Kidney (tissue), 14 donors: ENCODE measurements around the gene ATP6V1A. TPM values are rescaled to one million over a fixed set of nuclear protein-coding genes. Genes with fewer than 3 reads are reported as not detected.

ENCODE experiments used
- DNase-seq, 5 donors: peaks; one replicate each; pipeline ENCODE4 v3.0.0-alpha.2; 2013 to 2020
- FAIRE-seq: peaks from 2 replicates; lab custom pipeline; 2012; peaks lifted over from hg19 to GRCh38; lab: Jason Lieb, UNC
- H3K27ac ChIP-seq, 2 donors: one replicate each; pipeline ENCODE4 v1.7.0; 2013; ENCODE audit warnings: low read depth in 2 of 2, low read length in 2 of 2, inconsistent platforms in 1 of 2
- H3K27me3 ChIP-seq: one replicate; pipeline ENCODE4 v1.7.1; 2013; ENCODE audit warnings: low read length, inconsistent platforms; ENCODE audit not compliant: control insufficient read depth, insufficient read depth
- H3K36me3 ChIP-seq, 3 donors: one replicate each; pipeline versions ENCODE4 v1.7.0 to v1.7.1; 2013; ENCODE audit warnings: low read length in 3 of 3, control low read depth in 1 of 3, inconsistent platforms in 1 of 3; ENCODE audit not compliant: insufficient read depth in 3 of 3, control insufficient read depth in 2 of 3
- H3K4me1 ChIP-seq, 3 donors: one replicate each; pipeline versions ENCODE4 v1.7.0 to v1.7.1; 2013; ENCODE audit warnings: low read length in 3 of 3, inconsistent platforms in 1 of 3, low read depth in 1 of 3; ENCODE audit not compliant: control insufficient read depth in 2 of 3, insufficient read depth in 2 of 3
- H3K4me3 ChIP-seq, 3 donors: one replicate each; pipeline versions ENCODE4 v1.7.0 to v1.8.1; 2013; ENCODE audit warnings: low read length in 3 of 3, control low read depth in 1 of 3, inconsistent platforms in 1 of 3
- H3K9ac ChIP-seq, 3 donors: one replicate each; pipeline versions ENCODE4 v1.7.0 to v1.7.1; 2013; ENCODE audit warnings: low read length in 3 of 3, control low read depth in 1 of 3, inconsistent platforms in 1 of 3
- H3K9me3 ChIP-seq, 3 donors: one replicate each; pipeline versions ENCODE4 v1.7.0 to v1.7.1; 2013; ENCODE audit warnings: low read length in 3 of 3, control low read depth in 1 of 3, inconsistent platforms in 1 of 3; ENCODE audit not compliant: control insufficient read depth in 2 of 3, insufficient read depth in 1 of 3
- CTCF ChIP-seq: IDR thresholded peaks from 3 replicates; pipeline ENCODE4 v1.5.1; 2012; ENCODE audit warnings: mild to moderate bottlenecking, moderate library complexity, borderline replicate concordance; ENCODE audit not compliant: insufficient read depth; ENCODE audit errors: extremely low read depth
- intact Hi-C: fragments of 100-400 bp; cut with DNase I; formaldehyde crosslinking; loops from one replicate; pipeline ENCODE4 v1.11.1; 2022
- polyA plus RNA-seq: library from polyadenylated mRNA; stranded (reverse); fragments of 350-450 nt; fragmentation: Illumina TruSeq; extraction: RNeasy Lipid Tissue Mini Kit (QIAGEN cat#74804); gene quantifications from one replicate; pipeline ENCODE4 v1.2.3, GENCODE V29; 2014; ENCODE audit warnings: low read depth, low replicate concordance; ENCODE audit not compliant: insufficient read depth
- total RNA-seq: library from RNA; stranded (reverse); fragmentation: NEBNext Ultra II Directional; extraction: Animal tissue kit (Norgen Biotek cat#: 25700); gene quantifications from one replicate; pipeline ENCODE4 v1.2.1, GENCODE V29; 2021
- donor health status: control.
- donor health status: control.
- donor health status: control.
- donor health status: control.
- donor health status: control.
- donor health status: DM: yes; HTN: yes; CAD: no.
- donor health status: Normal renal cell carcinoma (clear cell type).

Gene ATP6V1A
- total and polyA plus RNA-seq, 2 donors from 2014 or later = 87.1 to 172 TPM

GRCh38 chr3:113829576-113830354 is 82.9 kb downstream of the ATP6V1A start:
- FAIRE-seq (no peak), DNase-seq (no peak)
- no peak overlapping the region for H3K4me3 ChIP-seq
- TF ChIP-seq CTCF = no peak
- no peaks in the 10 kb centered on the region for H3K36me3 ChIP-seq
- intact Hi-C loops = no loop called here
- H3K27me3 ChIP-seq = no peaks in the 10 kb centered on the region
- H3K9ac ChIP-seq = no peak overlapping the region
- no peak overlapping the region for H3K27ac ChIP-seq
- H3K9me3 ChIP-seq = no peaks in the 10 kb centered on the region
- H3K4me1 ChIP-seq = no peaks in the 10 kb centered on the region

GRCh38 chr3:113831103-113831355 is 84.2 kb downstream of the ATP6V1A start:
- H3K9ac ChIP-seq = no peak overlapping the region
- H3K36me3 ChIP-seq = no peaks in the 10 kb centered on the region
- no peak for DNase-seq
- TF ChIP-seq CTCF = no peak
- H3K27ac ChIP-seq = no peak overlapping the region
- FAIRE-seq = no peak
- no peaks in the 10 kb centered on the region for H3K9me3 ChIP-seq
- no peak overlapping the region for H3K4me3 ChIP-seq
- no peaks in the 10 kb centered on the region for H3K4me1 ChIP-seq
- intact Hi-C loops = no loop called here
- no peaks in the 10 kb centered on the region for H3K27me3 ChIP-seq

- TF ChIP-seq CTCF = no peak
- DNase-seq (no peak), FAIRE-seq (no peak)
- Histone ChIP-seq H3K27ac (no peak overlapping the region), H3K9ac (no peak overlapping the region), H3K9me3 (no peaks in the 10 kb centered on the region), H3K36me3 (no peaks in the 10 kb centered on the region), H3K27me3 (no peaks in the 10 kb centered on the region), H3K4me3 (no peak overlapping the region), H3K4me1 (no peaks in the 10 kb centered on the region)
- intact Hi-C loops = no loop called here
These were observed 85.8 kb downstream of the ATP6V1A start for GRCh38 chr3:113832477-113833164.
